ENCODE results near the gene ZBTB20.

Gene ZBTB20

DNA sequence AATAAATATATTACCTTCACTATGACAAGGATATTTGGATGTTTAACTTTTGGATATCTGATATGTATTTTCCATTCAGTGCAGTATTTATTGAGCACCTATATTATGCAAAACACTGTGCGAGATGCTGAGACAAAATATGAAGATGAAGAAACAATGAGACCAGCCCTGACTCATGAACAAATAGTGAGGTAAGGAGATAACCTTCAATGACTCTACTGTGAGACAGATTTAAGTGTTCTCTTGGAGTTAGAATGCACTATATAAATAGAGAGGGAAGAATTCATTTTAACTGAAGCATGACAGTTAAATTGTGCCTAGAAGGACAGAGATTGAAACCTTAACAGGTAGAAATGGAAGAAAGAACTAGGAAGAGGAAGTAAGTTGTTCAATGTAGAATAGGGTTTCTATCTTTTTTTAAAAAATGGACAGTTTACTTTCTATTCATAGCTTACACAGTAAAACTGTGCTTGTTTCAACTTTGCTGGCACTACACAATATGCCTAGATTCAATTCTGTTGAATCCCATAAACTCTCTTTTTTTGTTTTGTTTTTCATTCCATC lies 124.2 kb downstream of the ZBTB20 start:
- DNase-seq (ENCODE audit: low spot score) (no peak), FAIRE-seq (no peak)

DNA sequence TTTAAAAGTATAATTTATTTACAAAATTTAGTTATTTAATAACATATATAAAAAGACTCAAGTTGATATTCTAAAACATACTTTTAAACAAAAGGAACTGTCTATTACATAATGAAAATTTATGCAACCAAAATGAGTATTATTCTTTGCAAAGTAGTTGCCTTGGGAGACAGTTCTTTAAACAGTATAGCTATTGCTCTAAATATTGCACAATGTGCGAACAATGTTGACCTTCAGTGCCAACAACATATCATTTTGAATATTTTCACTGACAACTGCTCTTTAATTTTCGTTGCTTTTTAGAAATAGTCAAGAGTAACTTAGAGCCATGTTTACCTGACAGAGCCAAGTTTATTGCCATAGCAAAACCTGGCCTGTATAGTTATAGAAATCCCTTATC lies 124.9 kb downstream of the ZBTB20 start:
- no peak for FAIRE-seq

DNA sequence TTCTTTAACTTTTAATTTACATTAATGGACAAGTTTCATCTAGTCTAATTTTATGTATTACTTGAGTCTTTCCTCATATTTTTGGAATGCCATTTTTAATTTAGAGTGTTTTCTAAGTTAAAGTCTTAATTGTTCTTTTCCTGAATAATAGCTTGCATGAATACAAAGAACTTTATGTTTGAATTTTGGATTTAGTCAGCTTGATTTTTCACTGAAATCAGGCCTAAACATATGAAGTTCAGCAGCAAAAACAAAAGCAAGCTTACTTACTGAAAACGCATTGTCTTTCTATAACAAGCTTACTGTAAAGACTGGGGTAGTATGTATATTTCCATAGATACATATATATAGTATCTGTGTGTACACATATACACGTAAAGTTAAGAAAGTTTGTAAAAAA lies 126.0 kb downstream of the ZBTB20 start:
- FAIRE-seq (peak; percentile 7), DNase-seq (ENCODE audit: low spot score) (no peak)

More for the DNA sequence above, 124.9 kb downstream of the ZBTB20 start:
- no peak for DNase-seq (ENCODE audit: low spot score)

DNA sequence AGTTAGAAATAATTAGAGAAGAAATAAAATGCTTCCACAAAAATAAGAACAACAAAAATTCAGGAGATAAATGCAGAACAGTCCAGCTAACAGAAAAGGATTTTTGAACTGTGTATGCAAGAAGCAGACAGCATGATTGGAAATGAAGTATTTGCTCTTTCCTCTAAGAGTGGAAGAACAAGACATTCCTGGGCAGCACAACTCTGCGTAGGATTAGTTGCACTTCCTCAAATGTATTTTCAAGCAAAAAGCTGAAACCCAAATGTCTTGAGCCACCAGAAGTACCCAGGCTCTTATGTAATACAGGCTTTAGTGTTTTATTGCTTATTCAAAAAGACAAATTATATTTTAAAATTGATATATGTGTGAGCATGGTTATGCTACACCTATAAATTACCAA lies 127.2 kb downstream of the ZBTB20 start:
- FAIRE-seq, result no peak
- DNase-seq (ENCODE audit: low spot score), result no peak

DNA sequence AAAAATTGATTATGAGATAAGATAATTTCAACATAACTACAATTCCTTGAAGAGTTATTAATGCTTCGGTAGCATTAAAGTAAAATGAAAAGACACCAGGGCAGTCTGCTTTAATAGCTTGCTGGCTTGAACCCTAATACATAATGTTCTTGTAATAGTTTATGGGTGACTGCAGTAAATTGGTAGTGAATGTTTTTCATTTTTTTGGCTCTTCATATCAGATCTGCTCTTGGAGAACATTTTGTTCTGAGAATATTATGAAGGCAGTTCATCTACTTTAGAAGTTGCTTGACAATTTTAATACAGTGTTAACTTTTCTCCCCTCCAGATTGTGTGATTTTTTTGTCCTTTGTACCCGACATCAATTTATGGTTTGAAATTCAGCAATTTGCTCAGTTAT lies 128.4 kb downstream of the ZBTB20 start:
- DNase-seq (ENCODE audit: low spot score) (no peak), FAIRE-seq (no peak)

DNA sequence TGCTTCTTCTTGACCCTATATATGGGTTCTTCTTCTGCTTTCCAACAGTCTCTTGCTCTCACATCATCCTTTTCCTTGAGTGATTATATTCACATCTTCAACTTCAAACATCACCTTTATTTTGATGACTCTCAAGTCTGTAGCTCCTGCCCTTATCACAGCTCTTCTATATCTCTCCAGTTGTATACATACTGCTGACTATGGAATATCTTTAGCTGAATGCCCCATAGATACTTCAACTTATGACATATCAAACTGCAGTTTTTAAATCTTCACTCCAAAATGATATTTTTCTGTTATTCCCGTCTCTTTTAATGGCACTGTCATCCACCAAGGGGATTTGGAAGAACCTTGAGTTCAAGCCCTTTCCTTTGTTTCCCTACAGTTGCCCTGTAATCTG lies 139.1 kb downstream of the ZBTB20 start:
- FAIRE-seq, result no peak
- DNase-seq (ENCODE audit: low spot score), result no peak

DNA sequence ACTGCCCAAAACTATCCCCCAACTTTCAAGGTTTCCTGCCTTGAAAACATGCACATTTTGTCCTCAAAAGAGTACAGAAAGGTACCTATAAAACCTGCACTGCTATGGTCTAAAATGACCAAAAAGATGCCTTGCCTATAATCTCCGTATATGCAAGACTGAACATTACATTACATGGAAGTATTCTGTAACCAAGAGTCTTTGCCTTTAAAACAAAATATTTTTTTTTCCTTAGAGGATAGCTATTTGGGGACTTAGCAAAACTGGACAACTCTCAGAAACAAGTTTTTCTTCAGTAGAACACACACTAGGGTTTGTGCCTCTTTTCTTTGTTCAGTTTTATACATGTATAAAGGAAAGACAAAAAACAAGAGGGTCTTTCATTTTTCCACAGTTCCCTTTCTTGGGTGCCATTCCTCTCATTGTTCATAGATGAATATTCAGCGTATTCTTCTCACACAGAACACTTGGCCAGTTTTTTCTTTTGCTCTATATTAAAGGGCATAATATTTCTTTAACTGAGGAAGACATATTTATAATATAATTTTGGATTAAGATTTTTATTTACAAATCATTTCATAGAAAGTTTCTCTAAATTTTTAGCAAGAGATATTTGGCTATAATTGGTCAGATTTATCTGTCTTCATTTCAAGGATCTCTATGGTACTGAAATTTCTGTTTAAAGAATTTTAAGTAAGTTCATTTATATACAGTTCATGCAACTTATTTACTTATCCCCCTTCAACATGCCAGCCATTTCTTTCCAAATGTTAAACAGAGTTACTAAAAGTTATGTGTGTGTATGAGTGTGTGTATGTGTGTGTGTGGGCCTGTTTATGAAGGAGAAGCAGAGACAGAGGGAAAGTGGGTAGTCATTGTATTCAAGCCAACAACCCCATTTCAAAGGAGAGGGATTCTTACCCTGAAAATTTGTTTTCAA lies 142.6 kb downstream of the ZBTB20 start:
- no peak for DNase-seq (ENCODE audit: low spot score)
- no peak for FAIRE-seq

DNA sequence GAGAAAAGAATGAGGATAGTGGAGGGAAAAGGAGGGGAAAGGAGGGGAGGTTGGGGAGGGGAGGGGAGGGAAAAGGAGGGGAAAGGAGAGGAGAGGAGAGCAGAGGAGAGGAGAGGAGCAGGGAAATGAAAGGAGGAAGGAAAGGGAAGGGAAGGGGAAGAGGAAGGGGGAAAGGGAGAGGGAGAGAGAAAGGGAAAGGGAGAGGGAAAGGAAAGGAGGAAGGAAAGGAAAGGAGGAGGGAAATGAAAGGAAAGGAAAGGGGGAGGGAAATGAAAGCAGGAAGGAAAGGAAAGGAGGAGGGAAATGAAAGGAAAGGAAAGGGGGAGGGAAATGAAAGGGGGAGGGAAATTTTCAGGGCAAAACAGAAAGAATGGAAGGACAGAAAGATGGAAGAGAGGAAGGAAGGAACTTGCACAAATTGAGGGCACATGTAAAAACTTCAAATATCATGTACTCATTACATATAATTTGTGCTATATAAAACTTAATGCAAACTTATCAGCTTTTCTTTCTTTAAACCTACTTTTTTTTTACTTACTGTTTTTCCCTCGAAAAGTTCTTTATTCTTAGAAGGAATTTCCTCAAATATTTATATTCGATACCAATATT lies 148.0 kb downstream of the ZBTB20 start:
- DNase-seq (ENCODE audit: low spot score) (no peak), FAIRE-seq (no peak)

DNA sequence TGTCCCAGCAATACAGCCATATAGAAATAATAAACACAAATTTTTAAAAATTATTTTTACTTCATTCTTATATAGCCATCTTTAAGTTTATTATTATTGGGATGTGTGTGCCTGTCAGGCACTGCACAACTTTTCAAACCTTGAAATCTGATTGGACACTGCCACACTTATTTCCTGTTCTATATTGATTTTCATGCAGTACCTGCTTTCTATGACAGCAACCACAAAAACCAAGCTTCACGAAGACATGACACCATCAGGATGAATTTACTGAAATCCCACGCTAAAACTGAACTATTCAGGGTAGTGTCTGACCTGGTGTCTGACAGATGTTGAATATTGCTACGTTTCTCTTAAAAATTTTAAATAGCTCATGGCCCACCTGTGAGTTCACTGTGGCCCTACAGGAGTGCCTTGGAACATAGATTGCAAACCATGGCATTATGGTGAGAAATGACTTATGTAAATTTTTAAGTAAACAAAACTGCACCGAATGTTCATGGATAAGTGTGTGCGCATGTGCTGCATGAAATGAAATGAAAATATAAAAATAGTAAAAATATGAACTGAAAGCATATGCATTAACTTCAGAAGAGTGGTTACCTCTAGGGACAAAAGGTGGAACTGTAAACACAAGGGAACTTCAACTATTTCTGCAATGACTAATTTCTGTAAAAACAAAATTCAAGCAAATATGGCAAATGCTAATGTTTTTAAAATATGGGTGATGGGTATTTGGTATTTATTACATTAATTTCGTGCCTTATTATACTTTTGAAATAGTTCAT lies 152.3 kb downstream of the ZBTB20 start:
- no peak for FAIRE-seq
- no peak for DNase-seq (ENCODE audit: low spot score)

DNA sequence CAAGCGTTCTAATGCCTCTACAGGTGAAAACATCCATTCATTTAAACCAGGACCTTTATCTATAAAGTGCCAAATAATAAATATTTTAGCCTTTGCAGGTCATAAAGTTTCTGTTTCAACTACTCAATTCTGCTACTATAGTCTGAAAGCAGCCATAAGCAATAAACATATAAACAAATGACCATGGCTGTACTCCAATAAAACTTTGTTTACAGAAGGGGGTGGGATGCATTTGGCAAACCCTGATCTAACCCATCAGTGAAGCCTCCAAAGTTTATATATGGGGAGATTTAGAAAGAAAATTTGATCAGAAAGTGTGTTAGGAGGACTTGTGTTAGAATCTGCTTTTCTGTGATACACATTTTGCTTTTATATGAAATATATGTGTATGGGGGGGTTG lies 161.3 kb downstream of the ZBTB20 start:
- FAIRE-seq, result no peak
- DNase-seq (ENCODE audit: low spot score), result no peak

DNA sequence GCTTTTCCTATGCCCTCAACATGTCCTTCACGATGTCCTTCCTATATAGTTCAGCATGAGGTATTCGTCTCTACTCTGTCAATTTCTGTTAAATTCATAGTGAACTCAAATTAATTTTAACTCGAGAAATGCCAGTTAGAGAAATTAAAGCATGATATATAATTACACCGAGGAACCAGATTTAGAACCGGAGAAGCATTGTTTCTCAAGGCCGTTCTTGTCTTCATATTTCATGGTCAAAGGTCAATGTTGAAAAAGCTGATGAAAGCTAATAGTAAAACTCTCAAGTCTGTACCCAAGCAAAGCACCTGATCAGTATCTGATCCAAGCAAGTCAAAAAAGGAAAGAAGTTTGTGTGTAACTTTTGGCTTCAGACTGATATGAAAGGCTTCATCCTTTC lies 163.8 kb downstream of the ZBTB20 start:
- FAIRE-seq (no peak), DNase-seq (ENCODE audit: low spot score) (no peak)

DNA sequence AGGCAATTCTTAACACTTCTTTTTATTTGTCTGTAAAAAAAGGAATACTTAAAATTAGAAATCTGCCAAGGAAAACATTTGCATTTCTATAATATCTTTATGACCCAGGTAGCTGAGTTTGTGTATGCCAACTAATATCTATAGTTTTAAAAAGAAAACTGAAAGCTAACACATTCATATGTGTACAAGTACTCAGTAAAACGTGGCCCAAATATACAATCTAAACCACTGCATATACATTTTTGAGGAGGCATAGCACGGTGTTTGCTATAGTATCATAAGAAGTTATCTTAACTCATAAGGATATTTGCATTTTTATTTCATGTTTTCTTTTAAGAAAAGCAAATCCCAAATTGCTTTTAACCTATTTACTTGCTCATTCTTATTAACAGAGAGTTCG lies 172.7 kb downstream of the ZBTB20 start:
- no peak for DNase-seq (ENCODE audit: low spot score)
- FAIRE-seq, result no peak

DNA sequence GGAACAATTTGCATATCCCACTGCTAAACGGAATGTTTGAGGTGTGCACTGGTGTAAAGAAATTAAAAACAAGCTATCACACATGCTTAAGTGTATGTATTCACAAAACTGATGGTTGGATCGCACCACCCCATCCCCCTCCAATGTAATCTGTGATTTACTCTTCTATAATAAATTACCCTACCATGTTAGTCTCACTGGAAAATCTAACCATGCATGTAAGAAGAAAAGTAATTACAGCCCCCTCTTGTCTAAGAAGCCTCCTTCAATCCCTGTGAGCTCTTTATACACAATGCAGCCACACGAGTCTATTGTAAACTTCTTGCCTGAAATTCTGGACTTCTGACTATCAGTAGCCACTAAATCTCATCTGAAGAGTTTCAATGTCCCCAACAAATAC lies 173.6 kb downstream of the ZBTB20 start:
- DNase-seq (ENCODE audit: low spot score), result no peak
- FAIRE-seq, result no peak

DNA sequence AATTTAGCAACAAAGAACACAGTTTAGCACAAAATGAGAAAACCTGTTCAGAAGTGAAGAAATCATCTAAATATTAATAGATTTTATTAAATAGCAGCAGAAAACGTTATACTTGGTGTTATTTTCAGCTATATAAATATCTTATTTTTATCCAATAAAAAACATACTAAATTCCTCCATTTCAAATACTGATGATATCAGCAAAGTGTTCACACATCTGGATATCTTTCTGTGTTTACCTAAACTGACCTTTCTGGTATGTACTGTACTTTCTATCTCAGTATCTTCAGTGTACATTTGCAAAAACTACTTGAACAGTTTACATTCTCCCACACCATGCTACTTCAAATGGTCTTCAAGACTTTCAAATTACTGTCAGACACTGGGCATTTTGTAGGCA lies 179.9 kb downstream of the ZBTB20 start:
- DNase-seq (ENCODE audit: low spot score) (no peak), FAIRE-seq (no peak)

DNA sequence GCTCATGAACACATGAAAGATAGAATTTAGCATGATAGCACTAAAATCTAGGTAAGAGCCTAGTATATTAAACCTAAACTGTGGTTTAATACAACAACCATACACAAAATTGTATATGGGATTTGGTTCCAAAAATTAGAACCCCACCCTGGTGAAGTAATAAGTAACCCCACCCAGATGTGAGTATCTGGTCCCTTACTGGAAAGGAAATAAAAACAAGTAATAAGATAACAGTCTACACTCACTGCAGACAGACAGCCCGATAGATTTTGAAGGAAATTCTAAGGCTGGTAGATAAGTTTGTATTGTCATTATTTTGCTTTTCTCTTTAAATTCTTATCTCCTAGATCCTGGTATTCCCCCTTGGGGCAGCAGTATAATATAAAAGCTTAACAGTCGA lies 184.9 kb downstream of the ZBTB20 start:
- no peak for FAIRE-seq

DNA sequence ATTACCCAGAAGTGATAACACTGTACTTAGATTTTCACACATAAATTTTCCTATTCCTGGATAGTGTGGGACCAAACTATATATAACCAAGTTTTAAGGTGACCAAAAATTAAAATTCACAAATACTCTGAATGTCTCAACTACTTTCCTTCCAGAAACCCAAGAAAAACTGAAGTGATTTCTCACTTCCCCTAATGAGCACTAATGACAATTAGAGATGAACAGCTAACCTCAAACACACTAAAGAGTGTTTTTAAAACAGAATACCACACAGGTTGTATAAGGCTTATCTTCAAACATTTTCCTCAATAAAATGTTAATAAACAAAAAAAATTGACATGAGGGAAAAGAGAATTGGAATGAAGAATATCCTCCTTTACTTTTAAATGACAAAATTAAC lies 188.2 kb downstream of the ZBTB20 start:
- DNase-seq (ENCODE audit: low spot score) (no peak), FAIRE-seq (no peak)

More for the DNA sequence above, 184.9 kb downstream of the ZBTB20 start:
- DNase-seq (ENCODE audit: low spot score), result no peak

DNA sequence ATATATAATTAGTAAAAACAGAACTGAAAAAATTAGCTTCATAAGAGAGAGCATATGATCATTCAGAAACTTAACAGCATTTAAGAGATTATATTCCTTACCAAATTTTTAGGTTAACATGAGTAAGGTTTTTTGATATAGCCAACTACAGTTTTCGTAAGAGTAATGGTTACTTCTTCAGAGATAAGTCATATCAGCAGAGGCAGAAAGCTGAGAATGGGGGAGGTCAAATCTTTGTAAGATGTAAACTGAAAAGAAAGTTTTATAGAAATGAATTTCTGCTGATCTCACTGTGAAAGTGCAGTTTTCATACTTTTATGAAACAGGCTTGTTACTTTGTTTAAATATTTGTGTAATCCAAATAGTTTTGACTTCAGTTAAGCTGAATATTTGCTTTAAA lies 193.3 kb downstream of the ZBTB20 start:
- DNase-seq (ENCODE audit: low spot score) (no peak), FAIRE-seq (no peak)

DNA sequence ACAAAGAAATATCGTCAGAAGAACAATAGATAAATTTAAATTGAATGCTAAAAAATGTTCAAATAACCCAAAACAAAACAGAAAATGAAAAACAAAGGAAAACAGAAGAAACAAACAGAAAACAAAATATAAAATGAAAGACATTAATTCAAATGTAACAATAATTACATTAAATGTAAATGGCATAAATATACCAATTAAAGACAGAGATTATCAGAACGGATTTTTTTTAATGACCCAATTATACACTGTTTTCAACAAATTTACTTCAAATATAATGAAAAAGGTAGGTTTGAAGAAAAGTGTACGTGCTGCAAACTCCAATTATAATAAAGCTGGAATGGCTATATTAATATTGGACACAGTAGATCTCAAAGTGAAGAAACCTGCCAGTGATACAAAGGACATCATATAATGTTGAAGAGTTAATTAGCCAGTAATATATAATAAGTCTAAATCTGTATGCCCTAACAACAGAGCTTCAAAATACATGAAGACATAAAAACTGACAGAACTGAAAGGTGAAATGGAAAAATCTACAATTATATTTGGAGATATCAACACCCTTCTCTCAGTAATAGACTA lies 193.8 kb downstream of the ZBTB20 start:
- FAIRE-seq (peak; percentile 61), DNase-seq (ENCODE audit: low spot score) (no peak)

DNA sequence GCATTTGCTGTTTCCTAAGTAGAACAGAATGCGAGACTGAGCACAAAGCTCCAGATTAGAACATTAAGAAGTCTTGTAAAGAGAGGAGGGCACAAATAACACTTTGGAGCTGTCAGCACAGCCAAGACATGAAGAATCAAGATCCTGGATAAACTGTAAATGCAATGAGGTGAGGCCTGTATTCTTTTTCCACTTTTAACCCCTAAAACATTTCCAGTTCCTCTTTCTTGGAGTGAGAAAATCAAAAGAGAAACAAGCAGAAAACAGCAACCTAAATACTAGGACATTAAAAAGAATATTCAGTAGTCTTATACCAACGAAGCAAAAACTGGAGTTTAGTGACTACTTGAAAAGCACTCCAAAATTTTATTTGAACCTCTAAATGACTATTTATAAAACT lies 204.3 kb downstream of the ZBTB20 start:
- DNase-seq (ENCODE audit: low spot score) (no peak), FAIRE-seq (no peak)

DNA sequence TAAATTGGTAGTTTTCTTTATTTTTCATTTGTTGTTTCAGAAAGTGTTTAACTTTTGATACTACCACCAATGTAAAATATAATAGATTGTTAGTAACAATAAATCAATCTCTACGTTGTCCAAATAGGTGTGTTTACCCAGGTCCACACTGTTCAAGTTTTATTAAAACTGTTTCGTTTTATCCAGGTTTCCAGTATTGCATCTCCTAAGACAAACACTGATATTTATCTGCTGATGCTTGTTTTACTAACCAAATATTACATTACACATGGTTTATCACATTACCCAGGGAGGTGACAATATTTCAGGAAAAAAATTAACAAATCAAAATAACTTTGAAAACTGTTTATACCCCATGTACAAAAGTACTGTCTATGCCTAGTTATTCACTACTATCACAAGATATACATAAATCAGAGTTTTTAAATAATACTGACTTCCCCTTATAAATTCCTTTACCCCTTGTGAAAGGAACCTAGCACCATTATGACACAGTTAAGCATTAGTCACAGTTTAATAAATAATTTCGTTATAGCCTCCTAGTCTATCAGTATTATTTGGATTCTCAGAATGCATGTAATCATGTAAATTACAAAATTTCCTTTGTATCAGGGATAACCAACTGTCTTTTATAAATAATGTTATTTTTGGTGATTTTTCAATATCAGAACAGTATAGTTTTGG lies 205.3 kb downstream of the ZBTB20 start:
- peak; percentile 41 for FAIRE-seq
- DNase-seq (ENCODE audit: low spot score), result no peak

DNA sequence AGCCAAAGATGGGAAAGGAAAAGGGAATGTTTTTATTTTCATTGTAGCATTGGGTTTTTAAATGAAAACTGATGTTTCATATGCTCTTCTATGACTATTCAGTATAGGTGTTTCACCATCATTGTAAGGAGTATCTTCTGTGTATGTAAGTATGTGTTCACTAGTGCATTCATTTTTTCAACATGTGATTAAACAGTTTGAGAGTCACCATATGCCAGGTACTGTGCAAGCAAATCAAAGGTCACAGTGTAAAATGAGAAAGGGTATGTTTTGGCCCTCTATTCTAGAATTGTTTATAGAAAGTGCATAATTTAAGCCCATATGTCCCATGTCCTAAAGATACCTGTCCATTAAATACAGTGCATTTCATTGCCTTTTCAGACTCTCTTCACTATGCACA lies 207.2 kb downstream of the ZBTB20 start:
- FAIRE-seq (no peak), DNase-seq (ENCODE audit: low spot score) (no peak)
